ENCODE measurements around the gene WDCP. TPM values are rescaled to one million over a fixed set of nuclear protein-coding genes. Genes with fewer than 3 reads are reported as not detected.

Gene WDCP
- total and polyA plus RNA-seq, 2 donors (not counting 3 experiments of a cell fraction or from before 2014, with no cell fraction given): 9.6 to 15.4 TPM

DNA sequence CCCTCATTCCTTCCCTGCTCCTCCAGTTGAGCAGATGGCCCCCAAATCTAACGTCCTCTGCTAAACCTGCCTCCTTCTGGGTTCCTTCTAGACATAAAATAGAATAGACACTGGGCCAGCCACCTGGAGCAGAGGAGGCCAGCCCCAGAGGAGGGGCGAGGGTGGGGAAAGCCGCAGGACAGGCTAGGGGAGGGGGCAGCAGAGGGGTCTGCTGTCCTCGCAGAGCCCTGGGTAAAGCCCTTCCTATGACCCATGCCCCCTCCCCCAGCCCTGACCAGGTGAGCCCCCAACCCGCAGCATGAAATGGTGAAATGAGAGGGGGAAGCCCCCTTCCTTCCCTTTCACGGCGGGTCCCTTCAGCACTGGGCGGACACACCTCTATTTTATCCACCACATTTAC, 29.5 kb downstream of the WDCP start:
- no peak overlapping the region for H3K4me2 ChIP-seq (ENCODE audit: insufficient read depth, low read length)
- DNase-seq (ENCODE audit: low read depth, low spot score): no peak
- dilution Hi-C loops (cut with MboI; ENCODE audit: extremely low pct_ligation_motif_present, low sequenced_read_pairs): no loop called here
- TF ChIP-seq MYC (IDR thresholded peaks at IDR 0.05; ENCODE audit: low read depth, low read length) (no peak), GATA2 (IDR thresholded peaks at IDR 0.05; ENCODE audit: insufficient read depth, insufficient read length, low read depth, low read length) (no peak), EZH2 (IDR thresholded peaks at IDR 0.05; ENCODE audit: borderline replicate concordance, low read depth, low read length, severe bottlenecking) (no peak), POLR2A (IDR thresholded peaks at IDR 0.05; ENCODE audit: low read depth, low read length) (no peak), POLR2AphosphoS5 (IDR thresholded peaks at IDR 0.05; ENCODE audit: insufficient read depth, low read depth, low read length) (no peak), FOS (IDR thresholded peaks at IDR 0.05; ENCODE audit: borderline replicate concordance, insufficient read depth, low read length) (no peak), JUN (IDR thresholded peaks at IDR 0.05; ENCODE audit: borderline replicate concordance, insufficient read depth, insufficient read length, low read depth) (no peak), CTCF (IDR thresholded peaks at IDR 0.05; ENCODE audit: extremely low read depth in 1 of 2, insufficient read depth in 1 of 2, low read depth in 1 of 2, low read length in 2 of 2) (no peak)
- TF ChIP-seq, protein P1, sequence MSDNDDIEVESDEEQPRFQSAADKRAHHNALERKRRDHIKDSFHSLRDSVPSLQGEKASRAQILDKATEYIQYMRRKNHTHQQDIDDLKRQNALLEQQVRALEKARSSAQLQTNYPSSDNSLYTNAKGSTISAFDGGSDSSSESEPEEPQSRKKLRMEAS (IDR thresholded peaks at IDR 0.05; ENCODE audit: insufficient read depth, insufficient read length): no peak
- H4K20me1 ChIP-seq (replicated peaks; ENCODE audit: control insufficient read depth, extremely low read depth, insufficient read depth, low read length): no peaks in the 10 kb centered on the region
- intact Hi-C loops (cut with micrococcal nuclease): no loop called here
- H3K27ac ChIP-seq (ENCODE audit: insufficient read depth, low read depth, low read length): no peak overlapping the region
- no peaks in the 10 kb centered on the region for H3K27me3 ChIP-seq (ENCODE audit: control insufficient read depth in 2 of 2, insufficient read depth in 2 of 2, low read length in 2 of 2)
- H3K9me3 ChIP-seq (replicated peaks; ENCODE audit: control insufficient read depth, insufficient read depth, low read length): no peaks in the 10 kb centered on the region
- no TSS peak for BruUV-seq (replicated peaks)
- no peak overlapping the region for H3K4me3 ChIP-seq (replicated peaks in 1 of 3; ENCODE audit: insufficient read depth in 1 of 3, low read depth in 1 of 3, low read length in 3 of 3)
- ChIA-PET POLR2A (no interaction called here), CTCF (no interaction called here)
- no peaks in the 10 kb centered on the region for H3K36me3 ChIP-seq (ENCODE audit: control insufficient read depth in 2 of 2, extremely low read depth in 1 of 2, insufficient read depth in 2 of 2, low read length in 2 of 2)
- no peak for FAIRE-seq
- no peaks in the 10 kb centered on the region for H3K9me1 ChIP-seq (replicated peaks; ENCODE audit: control insufficient read depth, extremely low read depth, insufficient read depth, low read length)
- H3K9ac ChIP-seq (replicated peaks; ENCODE audit: extremely low read depth, insufficient read depth, low read length): no peak overlapping the region
- H2AFZ ChIP-seq (ENCODE audit: low read depth, low read length): no peak overlapping the region
- peaks cover 22% of the 10 kb centered on the region for H3K4me1 ChIP-seq (ENCODE audit: control insufficient read depth, extremely low read depth, insufficient read depth, low read length)
- no peaks in the 10 kb centered on the region for H3K79me2 ChIP-seq (ENCODE audit: control insufficient read depth, insufficient read depth, low read length)
